AG04449 (cell line): ENCODE data around the gene AGAP1.

Experiments
- CTCF ChIA-PET: fragments of 350-600 bp; formaldehyde crosslinking; extraction: SDS; loops from one replicate; lab custom pipeline; 2021; ENCODE audit warnings: antibody characterized with exemption; lab: Yijun Ruan, JAX
- POLR2A ChIA-PET: fragments of 400-600, 350-600 bp; formaldehyde crosslinking; extraction: SDS; loops from one replicate; lab custom pipeline; 2020; ENCODE audit warnings: antibody characterized with exemption, inconsistent platforms; lab: Yijun Ruan, JAX
- DNase-seq: peaks from one replicate; pipeline ENCODE4 v3.0.0-alpha.2; 2010; ENCODE audit warnings: low read depth, low spot score
- H3K4me3 ChIP-seq: 2 replicates; pipeline ENCODE4 v1.5.1; 2011; ENCODE audit warnings: low read depth, mild to moderate bottlenecking, control low read depth, low read length
- TF ChIP-seq, protein P1 (sequence below): IDR thresholded peaks from one replicate; pipeline ENCODE4 v1.5.1; 2011; ENCODE audit warnings: mild to moderate bottlenecking, moderate library complexity, low read length, control low read depth, inconsistent platforms; ENCODE audit not compliant: insufficient read depth; ENCODE audit errors: missing control alignments

The AGAP1 gene

DNA sequence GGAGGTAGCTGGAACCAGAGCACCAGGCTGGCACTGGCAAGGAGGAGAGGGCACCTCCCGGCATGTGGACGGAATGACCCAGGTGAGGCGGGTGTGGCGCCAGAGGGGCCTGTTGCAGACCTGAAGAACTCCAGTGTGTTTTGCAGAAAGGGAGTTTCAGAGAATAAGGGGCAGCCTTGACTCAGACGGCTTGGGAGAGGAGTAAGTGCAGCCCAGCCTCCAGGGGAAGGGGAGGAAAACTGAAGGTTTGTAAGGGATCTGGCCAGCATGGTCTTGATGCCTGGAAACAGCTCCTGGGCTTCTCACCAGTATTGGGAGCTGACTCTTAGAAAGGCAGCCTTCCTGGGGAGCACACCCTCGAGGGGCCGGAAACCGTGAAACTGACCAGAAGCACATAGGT is 101.1 kb downstream of the AGAP1 start:
- TF ChIP-seq, protein P1, sequence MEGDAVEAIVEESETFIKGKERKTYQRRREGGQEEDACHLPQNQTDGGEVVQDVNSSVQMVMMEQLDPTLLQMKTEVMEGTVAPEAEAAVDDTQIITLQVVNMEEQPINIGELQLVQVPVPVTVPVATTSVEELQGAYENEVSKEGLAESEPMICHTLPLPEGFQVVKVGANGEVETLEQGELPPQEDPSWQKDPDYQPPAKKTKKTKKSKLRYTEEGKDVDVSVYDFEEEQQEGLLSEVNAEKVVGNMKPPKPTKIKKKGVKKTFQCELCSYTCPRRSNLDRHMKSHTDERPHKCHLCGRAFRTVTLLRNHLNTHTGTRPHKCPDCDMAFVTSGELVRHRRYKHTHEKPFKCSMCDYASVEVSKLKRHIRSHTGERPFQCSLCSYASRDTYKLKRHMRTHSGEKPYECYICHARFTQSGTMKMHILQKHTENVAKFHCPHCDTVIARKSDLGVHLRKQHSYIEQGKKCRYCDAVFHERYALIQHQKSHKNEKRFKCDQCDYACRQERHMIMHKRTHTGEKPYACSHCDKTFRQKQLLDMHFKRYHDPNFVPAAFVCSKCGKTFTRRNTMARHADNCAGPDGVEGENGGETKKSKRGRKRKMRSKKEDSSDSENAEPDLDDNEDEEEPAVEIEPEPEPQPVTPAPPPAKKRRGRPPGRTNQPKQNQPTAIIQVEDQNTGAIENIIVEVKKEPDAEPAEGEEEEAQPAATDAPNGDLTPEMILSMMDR = no peak
- ChIA-PET CTCF (interaction anchor here (0.6 to 11.2 kb wide), 68 partner anchors 8 to 586 kb away, joined by 3 to 484 read pairs (median 5); no protein-coding TSS in a partner anchor), POLR2A (no interaction called here)
- no peak overlapping the region for H3K4me3 ChIP-seq
- DNase-seq = no peak

DNA sequence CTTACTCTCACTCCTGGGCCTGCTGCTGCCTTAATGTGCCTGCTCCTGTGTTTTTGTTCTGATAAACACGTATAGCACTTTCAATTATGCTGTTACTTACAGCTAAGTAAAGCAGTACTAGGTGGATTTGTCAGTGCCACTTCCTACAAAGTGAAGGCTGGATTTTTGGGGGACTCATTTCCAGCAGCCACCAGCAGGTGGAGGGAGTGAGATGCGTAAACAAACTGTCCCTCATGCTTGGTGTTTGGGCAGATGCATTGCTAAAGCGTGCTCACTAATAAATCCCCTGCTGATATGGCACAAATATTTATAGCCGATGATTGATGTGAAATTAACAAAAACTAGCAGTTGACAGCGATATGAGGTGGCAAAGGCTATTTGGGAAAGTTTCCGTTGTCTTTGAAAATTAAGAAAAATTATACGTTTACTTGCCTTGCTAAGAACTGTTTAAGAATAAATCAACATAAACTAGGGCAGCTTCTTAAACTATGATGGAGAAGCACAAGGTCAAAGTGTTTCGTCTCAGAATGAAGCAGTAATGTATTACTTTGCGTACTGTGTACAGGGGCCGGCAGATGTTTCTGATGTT is 101.7 kb downstream of the AGAP1 start:
- H3K4me3 ChIP-seq = no peak overlapping the region
- TF ChIP-seq, protein P1 = peak; percentile 87
- POLR2A ChIA-PET = no interaction called here
- CTCF ChIA-PET = interaction anchor here (0.6 to 11.2 kb wide), 64 partner anchors 9 to 585 kb away, joined by 3 to 484 read pairs (median 5); no protein-coding TSS in a partner anchor
- DNase-seq = no peak

DNA sequence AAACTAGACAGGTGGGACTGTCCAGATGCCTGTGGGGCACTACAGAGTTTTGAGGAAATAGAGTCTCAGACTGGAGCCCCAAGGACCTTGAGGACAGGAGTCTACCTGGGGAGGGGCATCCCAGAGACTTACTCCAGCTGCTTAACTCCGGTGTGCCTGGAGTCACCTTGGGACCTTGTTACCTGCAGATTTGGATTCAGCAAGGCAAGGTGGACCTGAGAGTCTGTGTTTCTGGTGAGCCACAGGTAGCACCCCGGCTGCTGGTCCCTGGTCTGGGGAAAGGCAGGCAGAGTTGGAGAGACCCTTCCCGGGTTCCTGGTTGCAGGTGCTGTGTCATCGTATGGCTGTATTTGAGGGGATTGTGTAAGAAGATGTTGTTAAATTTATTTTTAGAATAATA is 102.4 kb downstream of the AGAP1 start:
- TF ChIP-seq, protein P1 = no peak
- no peak overlapping the region for H3K4me3 ChIP-seq
- POLR2A ChIA-PET = no interaction called here
- CTCF ChIA-PET = interaction anchor here (0.7 to 11.2 kb wide), 33 partner anchors 9 to 479 kb away, joined by 3 to 484 read pairs (median 8); no protein-coding TSS in a partner anchor
- DNase-seq = no peak

- TF ChIP-seq, protein P1 = no peak
- ChIA-PET POLR2A (no interaction called here), CTCF (interaction anchor here (2.0 to 11.2 kb wide), 7 partner anchors 11 to 461 kb away, joined by 7 to 484 read pairs (median 106); no protein-coding TSS in a partner anchor)
- no peak overlapping the region for H3K4me3 ChIP-seq
- DNase-seq = no peak
Measured at GRCh38 chr2:235597081-235597615, 103.3 kb downstream of the AGAP1 start.

- TF ChIP-seq, protein P1 = no peak
- ChIA-PET CTCF (interaction anchor here (0.8 to 11.2 kb wide), 4 partner anchors 15 to 462 kb away, joined by 3 to 484 read pairs (median 174); no protein-coding TSS in a partner anchor), POLR2A (no interaction called here)
- DNase-seq = no peak
- no peak overlapping the region for H3K4me3 ChIP-seq
Measured at GRCh38 chr2:235598026-235598425, 104.2 kb downstream of the AGAP1 start.
